Activated CD8-positive, alpha-beta memory T cell treated with anti-CD3 and anti-CD28 coated beads, Interleukin-2, amount 50 U/mL, for 24 hours (primary cell): ENCODE measurements around the gene CFTR.
"Not testable (repeated sequence)": the region's sequence is repeated elsewhere in the genome, so short reads cannot be mapped to it uniquely, and the experiment has no call there.

Experiments used
- DNase-seq: peaks from one replicate; pipeline ENCODE4 v3.0.0-alpha.2; 2020; ENCODE audit errors: extremely low read depth

The CFTR gene

DNA sequence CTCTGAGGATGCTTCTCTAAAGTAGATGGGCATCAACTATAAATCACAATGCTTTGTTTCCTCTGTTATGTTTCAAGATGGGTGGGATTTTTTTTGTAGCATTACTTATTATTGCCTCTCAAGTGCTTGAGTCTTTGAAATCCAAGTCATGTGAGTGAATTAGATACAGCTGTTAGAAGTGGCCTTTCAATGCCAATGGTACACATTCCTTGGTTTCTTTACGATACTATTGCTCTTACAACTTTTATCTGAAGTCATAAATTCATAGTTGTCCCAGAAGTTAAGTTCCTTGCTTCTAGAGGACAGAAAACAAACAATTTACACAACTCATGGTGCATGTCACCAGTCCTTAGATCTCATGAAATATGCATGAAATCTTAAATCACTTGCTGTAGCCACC, 15.5 kb downstream of the CFTR start:
- no peak for DNase-seq

DNA sequence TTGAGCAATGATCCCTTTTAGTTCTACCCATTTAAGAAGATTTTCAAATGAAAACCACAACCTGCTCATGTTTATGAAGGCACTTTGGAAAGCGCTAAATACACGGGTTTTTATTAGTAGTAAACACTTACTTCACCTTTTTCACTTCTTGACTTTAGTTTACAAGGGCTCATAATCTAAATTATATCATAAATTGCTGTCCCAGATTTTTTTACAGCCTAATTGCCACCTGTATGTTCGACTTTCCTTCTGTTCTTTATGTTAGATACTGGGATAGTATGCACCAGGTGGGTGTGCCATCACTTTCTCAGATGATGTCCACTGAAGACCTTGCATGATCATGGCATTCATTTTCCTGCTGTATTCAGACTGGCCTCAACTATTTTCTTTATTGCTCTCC, 22.5 kb downstream of the CFTR start:
- DNase-seq = no peak

DNA sequence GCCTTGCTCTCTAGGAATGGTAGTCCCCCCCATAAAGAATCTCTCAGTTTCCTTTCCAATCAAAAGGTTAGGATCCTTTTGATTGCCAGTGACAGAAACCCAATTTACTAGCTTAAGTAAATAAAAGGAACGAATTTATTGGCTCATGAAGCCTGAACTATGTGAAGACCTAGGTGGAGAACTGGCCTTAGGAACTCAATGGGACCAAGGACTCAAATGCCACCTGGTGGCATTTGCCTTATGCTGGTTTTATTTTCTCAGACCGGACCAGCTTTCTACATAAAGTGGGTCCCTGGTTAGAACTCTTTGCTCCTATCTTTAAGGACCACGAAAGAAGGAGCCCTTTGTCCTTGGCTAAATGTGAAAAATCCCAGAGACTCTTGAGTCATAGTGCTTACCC, 25.4 kb downstream of the CFTR start:
- no peak for DNase-seq

DNA sequence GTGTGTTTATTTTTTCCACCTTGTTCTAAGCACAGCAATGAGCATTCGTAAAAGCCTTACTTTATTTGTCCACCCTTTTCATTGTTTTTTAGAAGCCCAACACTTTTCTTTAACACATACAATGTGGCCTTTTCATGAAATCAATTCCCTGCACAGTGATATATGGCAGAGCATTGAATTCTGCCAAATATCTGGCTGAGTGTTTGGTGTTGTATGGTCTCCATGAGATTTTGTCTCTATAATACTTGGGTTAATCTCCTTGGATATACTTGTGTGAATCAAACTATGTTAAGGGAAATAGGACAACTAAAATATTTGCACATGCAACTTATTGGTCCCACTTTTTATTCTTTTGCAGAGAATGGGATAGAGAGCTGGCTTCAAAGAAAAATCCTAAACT, 28.9 kb downstream of the CFTR start:
- DNase-seq = no peak

DNA sequence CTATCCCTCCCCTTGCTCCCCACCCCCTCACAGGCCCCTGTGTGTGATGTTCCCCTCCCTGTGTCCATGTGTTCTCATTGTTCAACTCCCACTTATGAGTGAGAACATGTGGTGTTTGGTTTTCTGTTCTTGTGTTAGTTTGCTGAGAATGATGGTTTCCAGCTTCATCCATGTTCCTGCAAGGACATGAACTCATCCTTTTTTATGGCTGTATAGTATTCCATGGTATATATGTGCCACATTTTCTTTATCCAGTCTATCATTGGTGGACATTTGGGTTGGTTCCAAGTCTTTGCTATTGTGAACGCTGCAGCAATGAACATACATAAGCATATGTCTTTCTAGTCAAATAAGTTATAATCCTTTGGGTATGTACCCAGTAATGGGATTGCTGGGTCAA, 37.4 kb downstream of the CFTR start:
- not testable (repeated sequence) for DNase-seq

DNA sequence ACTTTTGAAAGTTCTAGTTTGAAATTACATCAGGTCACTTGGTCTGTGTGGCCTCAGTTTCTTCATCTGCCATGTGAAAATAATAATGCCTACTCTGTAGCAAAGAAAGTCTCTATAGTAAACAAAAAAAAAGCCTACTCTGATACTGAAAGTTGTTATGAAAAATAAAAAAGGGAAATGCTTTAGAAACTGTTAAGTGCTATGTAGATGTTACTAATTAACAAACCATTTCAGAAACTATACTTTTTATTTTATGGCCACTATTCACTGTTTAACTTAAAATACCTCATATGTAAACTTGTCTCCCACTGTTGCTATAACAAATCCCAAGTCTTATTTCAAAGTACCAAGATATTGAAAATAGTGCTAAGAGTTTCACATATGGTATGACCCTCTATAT, 50.6 kb downstream of the CFTR start:
- DNase-seq = no peak

DNA sequence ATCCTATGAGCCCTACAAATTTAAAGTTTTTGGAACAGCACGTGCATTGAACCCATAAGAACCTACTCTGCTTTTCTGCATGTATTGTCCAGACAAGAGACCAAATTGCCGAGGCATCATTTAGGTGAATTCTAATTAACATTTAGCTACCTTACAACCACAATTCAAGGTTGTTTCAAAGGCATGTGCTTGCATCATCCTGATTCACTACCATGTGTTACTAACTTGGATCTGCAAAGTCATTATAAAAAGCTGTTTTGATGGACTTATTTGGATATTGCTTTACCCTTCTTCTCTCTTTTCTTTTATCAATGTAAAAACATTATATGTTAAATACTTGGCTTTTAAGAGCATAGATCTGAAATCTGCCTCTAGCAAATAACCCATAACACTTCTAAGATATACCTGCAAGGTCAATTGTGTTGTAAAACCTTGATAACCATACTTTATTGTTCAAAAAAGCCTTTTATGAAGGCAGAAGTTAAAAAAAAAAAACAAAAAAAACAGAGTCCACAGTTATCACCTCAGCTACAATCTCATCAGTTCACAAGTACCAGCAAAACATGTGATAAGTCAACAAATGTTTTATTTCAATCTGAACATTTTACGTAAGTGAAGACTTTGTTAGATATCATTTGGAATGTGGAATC, 51.9 kb downstream of the CFTR start:
- DNase-seq = no peak

DNA sequence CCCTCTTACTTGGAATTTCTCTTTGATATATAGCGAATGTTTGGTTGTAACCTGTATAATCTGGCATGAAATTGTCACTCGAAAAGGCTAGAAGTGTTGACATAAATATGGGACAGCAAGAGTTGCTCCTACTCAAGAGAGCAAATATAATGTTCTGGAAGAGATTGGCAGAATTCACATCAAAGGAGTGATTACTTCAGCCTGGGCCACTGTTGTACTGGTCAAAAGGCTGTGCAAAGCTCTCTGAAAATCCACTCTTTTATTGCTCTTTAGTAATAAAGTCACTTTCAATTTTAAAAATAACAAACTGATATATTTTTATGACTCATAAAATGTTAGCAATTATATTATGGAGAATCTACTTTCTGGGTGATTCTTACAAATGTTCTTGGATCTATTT, 58.2 kb downstream of the CFTR start:
- no peak for DNase-seq

DNA sequence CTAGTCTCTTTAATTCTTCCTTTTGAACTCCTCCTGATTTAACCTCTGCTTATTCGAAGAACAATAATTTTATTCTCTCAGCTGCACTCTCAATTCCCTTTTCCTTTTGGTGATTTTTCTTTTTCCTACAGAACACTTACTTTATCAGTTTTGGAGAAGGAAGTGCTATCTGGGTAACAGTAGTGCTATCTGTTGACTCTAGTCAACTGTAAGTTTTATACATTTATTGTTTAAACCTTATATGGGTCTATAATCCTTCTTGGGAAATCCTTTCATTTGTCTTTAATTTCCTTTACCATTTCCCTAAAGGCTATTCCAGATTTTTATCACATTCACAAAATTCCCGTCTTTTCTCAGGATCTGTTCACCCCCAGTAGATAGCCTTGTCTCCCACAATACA, 64.2 kb downstream of the CFTR start:
- DNase-seq = no peak

DNA sequence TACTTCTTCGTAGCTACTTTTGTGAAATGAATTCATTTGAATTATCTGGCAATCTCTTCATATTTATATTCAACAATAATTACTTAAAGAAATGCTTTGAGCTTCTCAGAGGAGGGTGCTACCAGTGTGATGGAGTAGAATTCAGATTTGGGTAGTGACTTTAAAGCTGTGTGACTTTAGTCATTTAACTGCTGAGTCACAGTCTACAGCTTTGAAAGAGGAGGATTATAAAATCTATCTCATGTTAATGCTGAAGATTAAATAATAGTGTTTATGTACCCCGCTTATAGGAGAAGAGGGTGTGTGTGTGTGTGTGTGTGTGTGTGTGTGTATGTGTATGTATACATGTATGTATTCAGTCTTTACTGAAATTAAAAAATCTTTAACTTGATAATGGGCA, 68.2 kb downstream of the CFTR start:
- DNase-seq = no peak

DNA sequence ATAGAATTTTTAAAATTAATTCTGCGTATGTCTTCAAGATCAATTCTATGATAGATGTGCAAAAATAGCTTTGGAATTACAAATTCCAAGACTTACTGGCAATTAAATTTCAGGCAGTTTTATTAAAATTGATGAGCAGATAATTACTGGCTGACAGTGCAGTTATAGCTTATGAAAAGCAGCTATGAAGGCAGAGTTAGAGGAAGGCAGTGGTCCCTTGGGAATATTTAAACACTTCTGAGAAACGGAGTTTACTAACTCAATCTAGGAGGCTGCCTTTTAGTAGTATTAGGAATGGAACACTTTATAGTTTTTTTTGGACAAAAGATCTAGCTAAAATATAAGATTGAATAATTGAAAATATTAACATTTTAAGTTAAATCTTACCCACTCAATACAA, 70.8 kb downstream of the CFTR start:
- no peak for DNase-seq

DNA sequence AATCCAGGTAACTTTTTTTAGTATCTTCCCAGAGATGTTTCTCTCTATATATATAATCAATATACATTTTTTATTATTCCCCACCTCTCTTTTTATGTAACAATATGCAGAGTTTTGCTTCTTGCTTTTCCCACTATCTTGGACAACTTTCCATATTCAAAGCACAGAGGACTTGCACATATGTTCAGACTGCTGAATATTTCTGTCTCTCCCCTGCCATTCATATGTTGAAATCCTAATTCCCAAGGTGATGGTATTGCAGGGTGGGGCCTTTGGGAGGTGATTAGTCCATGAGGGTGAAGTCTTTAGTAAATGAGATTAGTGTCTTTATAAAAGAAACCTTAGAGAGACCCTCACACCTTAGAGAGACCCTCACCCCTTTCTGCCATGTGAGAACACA, 72.8 kb downstream of the CFTR start:
- DNase-seq = no peak

DNA sequence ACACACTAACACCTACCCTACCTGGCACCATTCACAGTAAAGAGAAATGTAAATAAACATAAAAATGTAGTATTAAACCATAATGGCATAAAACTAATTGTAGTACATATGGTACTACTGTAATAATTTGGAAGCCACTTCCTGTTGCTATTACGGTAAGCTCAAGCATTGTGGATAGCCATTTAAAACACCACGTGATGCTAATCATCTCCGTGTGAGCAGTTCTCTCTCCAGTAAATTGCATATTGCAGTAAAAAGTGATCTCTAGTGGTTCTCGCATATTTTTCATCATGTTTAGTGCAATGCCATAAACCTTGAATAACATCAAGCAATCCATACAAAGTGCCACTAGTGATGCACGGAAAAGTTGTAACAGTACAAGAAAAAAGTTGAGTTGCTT, 75.4 kb downstream of the CFTR start:
- no peak for DNase-seq

DNA sequence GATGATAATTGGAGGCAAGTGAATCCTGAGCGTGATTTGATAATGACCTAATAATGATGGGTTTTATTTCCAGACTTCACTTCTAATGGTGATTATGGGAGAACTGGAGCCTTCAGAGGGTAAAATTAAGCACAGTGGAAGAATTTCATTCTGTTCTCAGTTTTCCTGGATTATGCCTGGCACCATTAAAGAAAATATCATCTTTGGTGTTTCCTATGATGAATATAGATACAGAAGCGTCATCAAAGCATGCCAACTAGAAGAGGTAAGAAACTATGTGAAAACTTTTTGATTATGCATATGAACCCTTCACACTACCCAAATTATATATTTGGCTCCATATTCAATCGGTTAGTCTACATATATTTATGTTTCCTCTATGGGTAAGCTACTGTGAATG, 79.6 kb downstream of the CFTR start:
- no peak for DNase-seq

DNA sequence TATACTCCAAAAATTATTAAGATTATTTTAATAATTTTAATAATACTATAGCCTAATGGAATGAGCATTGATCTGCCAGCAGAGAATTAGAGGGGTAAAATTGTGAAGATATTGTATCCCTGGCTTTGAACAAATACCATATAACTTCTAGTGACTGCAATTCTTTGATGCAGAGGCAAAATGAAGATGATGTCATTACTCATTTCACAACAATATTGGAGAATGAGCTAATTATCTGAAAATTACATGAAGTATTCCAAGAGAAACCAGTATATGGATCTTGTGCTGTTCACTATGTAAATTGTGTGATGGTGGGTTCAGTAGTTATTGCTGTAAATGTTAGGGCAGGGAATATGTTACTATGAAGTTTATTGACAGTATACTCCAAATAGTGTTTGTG, 80.2 kb downstream of the CFTR start:
- DNase-seq = no peak

DNA sequence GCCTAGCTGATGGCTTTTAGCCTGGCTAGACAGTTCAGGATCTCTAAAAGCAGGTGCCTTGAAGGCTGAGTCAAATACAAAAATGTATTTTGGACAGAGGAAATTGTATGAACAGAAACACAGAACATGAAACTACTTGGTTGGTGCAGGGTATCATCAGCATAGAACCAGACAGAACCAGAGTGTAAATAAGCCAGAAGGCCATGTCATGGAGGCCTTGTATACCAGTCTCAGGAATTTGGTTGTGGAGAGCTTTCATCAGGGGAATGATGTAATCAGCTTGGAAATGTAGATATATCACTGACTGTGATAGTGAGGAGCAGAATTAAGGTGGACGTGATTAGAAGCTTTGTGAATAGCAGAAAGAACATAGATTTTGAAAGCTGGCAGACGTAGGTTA, 82.9 kb downstream of the CFTR start:
- DNase-seq = no peak

DNA sequence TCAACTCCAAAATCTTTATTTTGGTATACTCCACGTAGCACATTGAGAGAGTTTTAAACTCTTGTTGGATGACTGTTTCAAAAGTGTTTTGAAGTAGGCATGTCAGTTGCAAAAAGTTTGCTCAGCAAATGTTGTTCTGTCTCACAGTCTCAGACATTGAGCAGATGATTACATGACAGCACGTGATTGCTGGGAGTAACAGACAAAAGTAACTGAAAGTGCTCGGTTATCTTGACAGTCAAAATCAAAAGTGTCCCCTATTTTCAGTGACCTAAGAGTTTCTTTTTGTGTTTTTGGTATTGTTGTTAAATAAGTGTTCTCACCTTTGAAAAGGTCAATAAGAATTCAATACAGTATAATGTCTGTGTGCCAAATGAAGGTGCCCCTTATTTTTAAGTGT, 84.3 kb downstream of the CFTR start:
- no peak for DNase-seq

DNA sequence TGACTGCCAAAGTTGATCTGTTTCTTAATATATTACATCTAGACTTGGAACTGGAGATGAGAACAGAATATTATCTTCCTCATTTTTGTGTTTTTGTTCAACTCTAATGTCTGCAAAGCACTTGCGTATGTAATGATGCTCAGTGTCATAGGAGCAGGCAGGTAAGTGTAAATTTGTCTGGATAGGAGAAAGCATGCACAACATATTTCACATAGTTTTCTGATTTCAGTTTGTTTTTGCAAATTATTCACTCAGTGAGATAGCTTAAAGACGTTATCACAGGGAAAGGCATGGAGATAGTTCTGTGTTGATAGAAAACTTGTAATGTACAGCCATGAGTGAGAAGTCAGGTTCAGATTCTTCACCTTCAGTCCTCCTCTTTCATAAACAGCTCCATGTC, 84.8 kb downstream of the CFTR start:
- no peak for DNase-seq

DNA sequence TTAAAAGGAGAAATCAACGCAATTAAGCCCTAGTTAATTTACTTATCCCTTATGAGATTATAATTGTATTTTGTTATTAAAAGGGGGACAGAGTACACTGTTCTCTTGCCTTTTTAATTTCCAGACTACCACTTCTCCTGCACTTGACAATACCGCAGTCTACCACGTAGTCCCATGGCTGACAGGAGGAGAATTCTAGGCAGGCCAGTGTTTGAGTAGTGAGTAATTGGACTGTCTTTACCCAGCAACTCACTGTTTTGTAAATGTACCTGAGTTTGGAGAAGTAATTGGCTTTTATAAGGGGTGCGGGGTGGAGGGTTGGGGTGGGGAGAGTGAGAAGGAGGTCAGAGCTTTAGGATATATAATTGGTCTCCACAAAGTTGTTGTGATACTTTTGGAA, 85.4 kb downstream of the CFTR start:
- no peak for DNase-seq

DNA sequence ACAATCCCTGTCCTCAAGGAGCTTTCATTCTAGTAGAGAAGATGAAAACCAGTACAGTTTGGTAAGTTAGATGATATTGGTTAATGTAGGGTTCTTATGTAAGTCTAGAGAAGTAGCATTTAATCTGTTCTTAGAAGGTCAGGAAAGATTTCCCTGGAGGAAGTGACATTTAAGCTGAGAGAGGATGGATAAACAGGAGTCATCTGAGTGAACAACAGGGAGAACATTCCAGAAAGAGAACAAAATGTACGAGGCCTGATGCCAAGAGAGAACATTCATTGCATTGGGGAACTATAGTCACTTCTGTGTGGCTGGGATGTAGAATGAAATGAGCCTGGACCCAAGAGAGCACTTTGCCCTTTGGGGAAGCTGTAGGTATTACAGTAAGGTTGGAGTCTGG, 88.0 kb downstream of the CFTR start:
- DNase-seq = no peak

DNA sequence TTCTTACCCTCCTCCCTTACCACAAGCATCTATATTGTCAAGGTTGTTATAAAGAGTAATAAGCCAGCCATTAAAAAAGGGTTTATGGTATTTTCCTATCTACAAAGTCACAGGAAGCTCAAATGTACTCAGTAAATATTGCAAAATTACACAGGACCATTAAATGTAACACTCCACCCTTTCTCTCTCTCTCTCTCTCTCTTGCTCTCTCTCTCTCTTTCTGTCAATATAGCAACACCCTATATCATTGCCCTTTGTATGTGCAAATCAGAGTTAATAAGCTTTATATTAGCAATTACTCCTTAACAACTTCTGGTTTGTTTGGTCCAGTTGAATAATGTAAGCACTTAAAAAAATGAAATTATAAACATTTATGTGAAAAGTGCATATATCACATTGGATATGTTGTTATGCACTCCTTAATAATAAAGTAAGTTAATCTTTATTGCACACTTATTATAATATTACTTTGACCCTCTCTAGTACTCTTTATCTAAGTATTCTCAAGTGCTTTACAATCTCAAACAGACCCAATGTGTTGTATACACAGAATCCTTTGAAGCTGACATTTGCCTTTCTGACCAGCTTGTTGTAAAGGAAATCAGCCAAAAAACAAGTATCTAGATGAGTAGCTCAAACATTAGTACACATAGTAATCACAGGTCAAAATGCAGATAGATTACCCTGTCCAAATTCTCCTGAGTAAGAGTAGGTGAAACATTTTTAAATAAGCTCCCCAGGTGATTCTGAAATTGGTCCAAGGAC, 93.2 kb downstream of the CFTR start:
- DNase-seq = no peak

DNA sequence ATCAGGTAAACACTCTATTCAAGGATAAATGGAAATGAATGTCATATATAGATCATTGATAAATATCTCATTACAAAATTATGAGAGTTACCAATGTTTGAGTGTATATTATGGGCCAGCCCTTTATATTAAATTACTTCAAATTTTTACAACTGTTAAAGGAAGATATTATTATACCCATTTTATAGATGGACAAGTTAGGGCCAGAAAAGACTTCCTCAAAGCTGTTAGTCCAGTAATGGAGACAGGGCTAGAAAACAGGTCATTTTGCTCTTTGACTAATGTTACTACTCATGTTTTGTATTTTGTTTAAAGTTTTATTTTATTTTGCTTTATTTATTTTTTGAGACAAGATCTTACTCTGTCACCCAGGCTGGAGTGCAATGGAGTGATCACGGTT, 101.6 kb downstream of the CFTR start:
- DNase-seq = no peak

DNA sequence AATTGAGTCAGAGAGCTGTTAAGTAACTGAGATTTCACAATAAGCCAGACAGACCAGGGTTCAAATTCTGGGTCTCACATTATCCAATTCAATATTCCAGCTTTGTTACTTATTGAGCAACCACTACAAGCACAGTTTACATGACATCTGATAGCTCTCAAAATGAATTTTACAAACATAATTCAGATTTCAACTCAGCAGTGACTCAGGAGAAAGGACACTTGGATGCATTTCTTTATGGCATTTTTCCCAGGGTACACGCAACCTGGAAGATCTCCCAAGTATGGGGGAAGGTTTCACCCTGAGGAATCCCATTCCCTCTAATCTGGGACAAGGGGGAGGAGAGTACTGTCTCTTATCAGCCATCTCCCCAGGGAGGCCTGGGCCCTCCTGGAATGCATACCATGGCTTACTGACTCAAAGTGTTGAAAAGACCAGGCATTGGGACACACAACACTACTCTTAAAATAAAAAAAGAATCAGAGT, 102.4 kb downstream of the CFTR start:
- DNase-seq = no peak

DNA sequence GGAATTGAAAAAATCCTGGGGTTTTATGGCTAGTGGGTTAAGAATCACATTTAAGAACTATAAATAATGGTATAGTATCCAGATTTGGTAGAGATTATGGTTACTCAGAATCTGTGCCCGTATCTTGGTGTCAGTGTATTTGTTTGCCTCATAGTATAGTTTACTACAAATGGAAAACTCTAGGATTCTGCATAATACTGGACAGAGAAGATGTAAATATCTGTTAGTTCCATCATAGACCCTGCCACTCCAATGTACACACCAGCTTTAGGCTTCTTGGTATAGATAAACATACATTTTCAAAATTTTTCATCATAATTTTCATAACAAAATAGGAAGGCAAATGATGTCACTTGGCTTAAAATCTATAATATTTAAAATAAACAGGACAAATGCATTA, 108.1 kb downstream of the CFTR start:
- DNase-seq = no peak
